T-helper 2 cell (primary cell): ENCODE measurements around the gene CDH16.
"Not testable (repeated sequence)": the region's sequence is repeated elsewhere in the genome, so short reads cannot be mapped to it uniquely, and the experiment has no call there.

Experiments used
- DNase-seq, 5 experiments: peaks; one replicate each; pipeline versions ENCODE4 v3.0.0 to v3.0.0-alpha.2; 2012 to 2022

Gene CDH16

DNA sequence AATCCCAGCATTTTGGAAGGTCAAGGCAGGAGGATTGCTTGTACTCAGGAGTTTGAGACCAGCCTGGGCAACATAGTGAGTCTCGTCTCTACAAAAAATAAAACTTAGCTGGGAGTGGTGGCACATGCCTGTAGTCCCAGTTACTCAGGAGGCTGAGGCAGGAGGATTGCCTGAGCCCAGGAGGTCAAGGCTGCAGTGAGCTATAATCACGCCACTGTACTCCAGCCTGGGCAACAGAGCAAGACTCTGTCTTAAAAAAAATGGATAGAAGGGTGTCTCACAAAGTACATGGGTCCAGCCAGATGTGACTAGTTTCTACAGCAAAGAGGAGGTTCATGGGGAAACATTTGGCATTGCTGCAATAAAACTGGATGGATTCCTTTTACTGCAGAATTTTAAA lies 47.3 kb downstream of the CDH16 start:
- DNase-seq, result not testable (repeated sequence)

DNA sequence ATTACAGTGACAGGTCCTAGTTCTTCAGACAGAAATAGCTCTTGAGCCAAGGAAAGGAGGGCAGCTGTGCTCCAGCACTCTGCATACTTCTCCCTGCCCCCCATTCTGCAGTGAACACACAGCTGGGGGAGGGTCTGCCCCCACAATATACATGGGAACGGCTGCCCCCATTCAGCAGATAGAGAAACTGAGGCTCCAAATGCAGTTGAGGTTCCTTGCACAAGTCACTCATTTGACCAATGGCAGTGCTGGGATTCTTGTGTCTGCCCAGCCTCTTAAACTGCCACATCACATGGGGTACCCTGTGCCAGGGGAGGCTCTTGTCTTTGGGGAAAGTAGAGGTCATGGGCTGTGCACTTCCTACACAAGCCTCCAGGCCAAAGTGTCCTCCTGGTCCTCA lies 49.3 kb downstream of the CDH16 start:
- DNase-seq, result no peak

DNA sequence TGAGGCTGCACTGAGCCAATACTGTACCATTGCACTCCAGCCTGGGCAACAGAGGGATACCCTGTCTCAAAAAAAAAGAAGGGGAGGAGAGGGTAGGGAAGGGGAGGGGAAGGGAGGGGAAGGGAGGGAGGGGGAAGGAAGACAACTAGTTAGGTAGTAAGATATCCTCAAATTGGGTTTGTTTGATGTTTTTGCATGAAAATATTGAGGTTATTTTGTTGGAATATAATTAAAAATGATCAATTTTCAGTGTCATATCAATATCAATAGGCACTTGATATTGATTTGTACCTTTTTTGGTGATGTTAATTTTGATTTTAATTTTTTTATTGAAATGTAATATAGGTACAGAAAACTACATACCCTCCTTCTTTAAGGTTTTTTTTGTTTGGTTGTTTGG lies 55.0 kb downstream of the CDH16 start:
- DNase-seq, result no peak

DNA sequence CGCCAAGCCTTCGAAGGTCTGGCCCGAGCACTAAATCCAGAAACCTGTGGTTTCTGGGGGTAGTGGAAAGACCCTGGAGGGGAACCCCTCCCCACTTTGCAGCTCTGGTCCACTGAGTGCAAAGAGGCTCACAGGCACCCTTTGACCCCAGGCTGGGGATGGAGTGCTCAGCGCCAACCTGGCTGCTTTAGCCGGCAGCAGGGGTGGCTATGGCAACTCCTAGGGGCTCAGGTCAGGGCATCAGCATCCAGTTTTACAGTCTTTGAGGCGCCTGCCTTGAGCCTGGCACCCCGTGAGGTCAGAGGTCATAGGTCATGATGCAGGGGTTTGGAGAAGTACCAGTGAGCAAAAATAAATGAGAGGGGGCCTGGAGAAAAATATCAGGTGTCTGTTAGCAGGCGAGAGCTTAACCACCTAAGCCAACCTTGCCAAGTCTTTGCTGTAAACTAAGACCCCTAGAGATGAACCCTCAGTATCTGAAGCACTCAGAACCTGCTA lies 56.6 kb downstream of the CDH16 start:
- no peak for DNase-seq

DNA sequence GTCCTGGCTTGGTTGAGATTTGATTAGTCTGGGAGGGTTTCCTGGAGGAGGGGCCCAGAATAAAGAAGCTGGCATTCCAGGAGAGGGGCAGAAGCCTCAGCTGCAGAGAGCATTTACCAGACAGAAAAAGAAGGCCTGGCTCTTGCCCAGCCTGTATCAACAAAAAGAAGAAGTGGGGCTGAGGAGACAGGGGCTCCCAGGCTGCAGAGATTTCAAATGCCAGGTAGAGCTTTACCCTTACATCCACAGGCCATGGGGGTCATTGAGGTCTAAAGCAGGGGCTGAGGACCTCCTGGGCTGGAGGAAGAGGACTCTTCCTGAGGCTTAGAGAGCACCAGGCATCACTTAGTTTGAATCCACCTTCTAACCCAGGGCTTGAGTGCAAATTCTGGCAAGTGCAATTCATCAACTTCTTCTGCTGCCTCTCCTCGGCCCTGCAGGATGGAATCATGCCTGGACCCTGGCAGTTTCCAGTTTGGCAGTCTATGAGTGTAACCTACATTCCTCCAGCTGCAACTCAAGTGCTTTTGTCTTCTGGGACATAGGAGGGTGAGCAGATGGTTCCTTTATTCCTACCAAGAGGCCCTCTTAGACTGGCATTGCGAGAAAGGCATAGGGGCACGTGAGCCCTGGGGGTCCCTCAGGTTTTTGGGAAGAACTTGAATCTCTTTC lies 59.2 kb downstream of the CDH16 start:
- no peak for DNase-seq

DNA sequence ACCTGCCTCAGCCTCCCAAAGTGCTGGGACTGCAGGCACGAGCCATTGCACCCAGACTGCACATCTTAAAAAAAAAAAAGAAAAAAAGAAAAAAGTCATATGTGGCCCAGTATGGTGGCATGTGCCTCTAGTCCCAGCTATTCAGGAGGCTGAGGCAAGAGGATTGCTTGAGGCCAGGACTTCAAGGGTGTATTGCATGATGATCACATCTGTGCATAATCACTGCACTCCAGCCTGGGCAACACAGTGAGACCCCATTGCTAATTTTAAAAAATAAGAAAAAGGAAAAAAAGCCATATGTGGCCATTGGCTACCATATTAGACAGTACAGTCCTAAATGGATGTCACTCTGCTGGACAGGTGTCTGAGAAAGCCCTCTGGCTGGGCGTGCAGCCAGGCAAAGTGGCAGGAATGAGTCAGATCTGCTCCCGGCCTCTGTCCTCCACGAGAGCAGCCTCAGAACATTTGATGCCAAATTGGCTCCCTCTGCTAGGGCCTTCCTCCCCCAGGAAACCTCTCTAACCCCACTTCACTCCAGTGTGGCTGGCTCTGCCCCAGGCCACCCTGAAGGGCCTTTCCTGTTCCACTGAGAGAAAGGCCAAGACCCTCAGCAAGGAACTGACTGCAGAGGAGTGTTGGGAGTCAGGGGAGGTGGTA lies 59.8 kb downstream of the CDH16 start:
- no peak for DNase-seq
